GM19324 (cell line): ENCODE data around the gene YBEY.
"Not testable (repeated sequence)": the region's sequence is repeated elsewhere in the genome, so short reads cannot be mapped to it uniquely, and the experiment has no call there.

Experiments
- ATAC-seq: cut with Tn5 transposase; IDR thresholded peaks from one replicate; pipeline ENCODE4 v1.9.1; 2021; ENCODE audit warnings: mild to moderate bottlenecking, moderate library complexity; ENCODE audit not compliant: unreplicated experiment, low FRiP score

YBEY gene, protein sequence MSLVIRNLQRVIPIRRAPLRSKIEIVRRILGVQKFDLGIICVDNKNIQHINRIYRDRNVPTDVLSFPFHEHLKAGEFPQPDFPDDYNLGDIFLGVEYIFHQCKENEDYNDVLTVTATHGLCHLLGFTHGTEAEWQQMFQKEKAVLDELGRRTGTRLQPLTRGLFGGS

DNA sequence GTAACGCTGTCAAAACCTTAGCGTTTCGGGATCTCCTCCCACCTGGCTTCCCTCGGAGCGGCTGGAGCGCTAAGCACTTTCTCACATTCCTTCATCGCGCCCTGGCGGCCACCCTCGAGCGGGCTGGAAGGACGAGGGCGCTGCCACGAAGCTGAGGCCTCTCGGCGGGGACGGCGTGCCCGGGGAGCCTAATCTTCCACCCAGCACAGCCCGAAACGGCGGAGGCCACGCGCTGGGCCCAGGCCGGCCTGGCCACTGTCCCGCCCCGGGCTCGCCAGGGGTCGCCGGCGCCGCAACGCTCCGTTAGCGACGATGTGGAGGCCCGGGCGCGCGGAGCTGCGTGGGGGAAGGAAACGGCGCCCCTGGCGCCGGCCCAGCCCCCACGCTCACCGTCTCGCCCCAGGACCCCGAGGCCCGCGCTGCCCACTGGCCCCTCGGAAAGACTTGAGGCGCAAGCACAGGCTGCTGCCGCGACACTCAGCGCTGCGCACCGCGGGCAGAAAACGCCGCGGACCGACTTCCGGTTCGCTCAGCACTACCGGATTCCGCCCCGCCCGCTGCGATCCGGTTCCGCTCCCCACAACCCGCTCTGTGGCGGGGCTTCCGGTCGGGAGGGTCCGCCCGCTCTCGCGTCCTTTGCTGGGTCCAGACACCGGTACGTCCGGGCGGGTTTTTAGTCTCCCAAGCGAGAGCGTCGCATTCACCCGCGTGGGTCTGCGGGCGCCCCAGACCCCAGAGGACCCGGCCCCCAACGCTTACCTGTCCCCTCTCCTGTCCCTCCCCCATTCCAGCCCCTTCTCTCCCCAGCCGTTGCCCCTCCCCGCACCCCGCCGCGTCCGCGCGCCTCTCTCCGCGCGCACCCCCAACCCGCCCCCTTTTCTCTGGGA lies at the start of gene YBEY:
Gene YBEY (plus strand): TSS at position 582 of the 887 bp plus-strand sequence. CDS start 572 bp downstream, outside the sequence.
- ATAC-seq: peak; percentile 90

DNA sequence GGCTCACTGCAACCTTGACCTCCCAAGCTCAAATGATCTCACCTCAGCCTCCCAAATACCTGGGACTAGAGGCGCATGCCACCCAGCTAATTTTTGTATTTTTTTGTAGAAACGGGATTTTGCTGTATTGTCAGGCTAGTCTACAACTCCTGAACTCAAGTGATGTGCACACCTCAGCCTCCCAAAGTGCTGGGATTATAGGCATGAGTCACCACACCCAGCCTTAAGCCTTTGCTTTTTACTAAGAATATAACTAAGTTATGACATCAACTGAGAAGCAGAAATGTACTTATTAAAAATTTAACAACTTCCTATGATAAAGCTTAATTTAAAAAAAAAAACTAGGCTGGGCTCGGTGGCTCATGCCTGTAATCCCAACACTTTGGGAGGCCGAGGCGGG lies 48.7 kb upstream of the YBEY start:
- ATAC-seq: no peak

DNA sequence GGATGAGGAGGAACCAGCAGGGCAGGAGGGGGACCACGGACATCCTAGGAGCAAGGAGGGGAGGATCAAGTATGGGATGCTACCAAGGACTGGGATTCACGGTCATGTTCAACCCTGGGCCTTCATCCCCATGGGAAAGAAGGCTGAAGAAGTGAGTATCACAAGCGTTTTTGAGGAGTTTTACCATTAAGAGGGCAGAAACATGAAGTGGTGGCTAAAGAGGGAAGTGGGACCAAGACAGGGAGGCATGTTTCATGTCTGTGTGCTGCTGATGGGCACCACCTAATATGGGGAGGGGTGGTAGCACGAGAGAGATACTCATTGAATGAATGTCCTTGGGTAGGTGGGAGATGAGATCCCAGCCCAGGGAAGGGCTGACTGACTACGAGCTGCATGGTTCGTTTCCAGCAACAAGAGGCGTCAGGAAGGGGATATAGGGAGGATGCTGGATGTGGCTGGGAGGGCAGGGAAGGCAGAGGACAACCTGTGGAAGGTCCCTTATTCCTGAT lies 46.3 kb upstream of the YBEY start:
- ATAC-seq: no peak

DNA sequence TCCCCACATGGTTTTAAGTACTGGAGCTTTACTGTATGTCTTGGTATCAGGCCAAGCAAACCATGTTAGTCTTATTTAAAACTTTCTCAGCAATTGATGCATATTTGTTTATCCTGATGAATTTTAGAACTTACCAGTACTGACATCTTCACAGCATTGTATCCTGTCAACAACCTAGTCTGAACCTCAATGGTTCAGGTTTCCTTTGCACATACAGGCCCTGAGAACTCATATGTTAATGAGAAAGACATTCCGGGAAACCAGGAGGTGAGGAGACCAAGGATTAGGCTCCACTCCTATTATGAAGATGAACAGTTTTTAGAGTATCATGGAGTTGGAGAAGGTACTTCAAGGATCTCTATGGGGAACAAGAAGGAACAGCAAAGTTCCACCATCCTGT lies 44.6 kb upstream of the YBEY start:
- not testable (repeated sequence) for ATAC-seq

DNA sequence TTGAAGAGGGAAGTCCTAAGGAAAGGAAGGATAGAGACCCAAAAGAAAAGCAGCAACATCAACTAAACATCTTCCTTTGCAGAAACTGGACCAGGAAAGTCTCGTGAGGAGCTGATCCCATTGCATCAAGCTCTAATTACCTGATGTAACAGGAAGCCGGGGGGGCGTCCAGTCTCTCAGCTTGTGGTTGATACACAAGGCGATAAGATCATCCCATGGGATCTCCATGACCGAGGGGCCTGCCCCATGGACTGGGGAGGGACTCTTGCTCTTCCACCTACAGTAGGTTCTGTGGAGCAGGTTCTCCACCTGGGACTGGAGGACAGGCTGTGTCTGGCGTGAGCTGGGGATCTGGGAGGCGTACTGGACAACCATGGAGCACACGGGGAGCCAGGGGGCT lies 42.8 kb upstream of the YBEY start:
- no peak for ATAC-seq

DNA sequence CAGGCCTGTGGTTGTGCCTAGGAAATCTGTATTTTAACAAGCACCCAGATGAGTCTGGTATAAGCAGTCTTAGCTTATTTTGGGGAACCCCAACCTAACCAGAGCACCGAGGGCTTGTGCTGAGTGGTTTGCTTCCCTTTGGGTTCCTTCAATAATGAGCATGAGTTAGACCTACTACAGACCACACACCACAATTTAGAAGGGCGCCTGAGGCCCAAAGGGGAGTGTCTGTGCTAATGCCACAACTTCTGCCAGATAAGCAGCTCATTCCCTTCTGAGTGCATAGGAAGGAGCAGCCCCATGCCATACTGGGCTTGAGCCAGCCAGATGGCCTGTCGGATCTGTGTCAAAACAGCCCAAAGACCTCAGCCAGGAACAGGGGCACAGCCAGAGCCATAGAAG lies 42.2 kb upstream of the YBEY start:
- no peak for ATAC-seq

DNA sequence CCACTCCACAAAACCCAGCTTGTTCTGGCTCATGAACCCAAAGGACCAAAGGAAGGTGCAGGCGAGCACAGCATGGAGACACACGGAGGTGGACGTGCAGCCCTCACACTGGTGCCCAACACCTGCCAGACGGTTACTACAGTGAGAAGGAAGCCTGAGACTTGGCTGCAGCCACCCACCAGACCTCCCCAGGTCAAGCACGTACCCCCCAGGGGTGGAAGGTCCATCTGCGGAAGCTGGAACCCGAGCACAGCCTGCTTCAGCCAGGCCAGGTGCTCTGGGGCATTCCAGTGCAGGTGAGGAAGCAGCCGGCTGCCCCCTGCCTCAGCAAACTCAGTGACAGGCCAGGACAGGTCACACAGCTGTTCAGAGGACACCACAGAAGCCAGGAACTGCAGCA lies 41.5 kb upstream of the YBEY start:
- no peak for ATAC-seq

DNA sequence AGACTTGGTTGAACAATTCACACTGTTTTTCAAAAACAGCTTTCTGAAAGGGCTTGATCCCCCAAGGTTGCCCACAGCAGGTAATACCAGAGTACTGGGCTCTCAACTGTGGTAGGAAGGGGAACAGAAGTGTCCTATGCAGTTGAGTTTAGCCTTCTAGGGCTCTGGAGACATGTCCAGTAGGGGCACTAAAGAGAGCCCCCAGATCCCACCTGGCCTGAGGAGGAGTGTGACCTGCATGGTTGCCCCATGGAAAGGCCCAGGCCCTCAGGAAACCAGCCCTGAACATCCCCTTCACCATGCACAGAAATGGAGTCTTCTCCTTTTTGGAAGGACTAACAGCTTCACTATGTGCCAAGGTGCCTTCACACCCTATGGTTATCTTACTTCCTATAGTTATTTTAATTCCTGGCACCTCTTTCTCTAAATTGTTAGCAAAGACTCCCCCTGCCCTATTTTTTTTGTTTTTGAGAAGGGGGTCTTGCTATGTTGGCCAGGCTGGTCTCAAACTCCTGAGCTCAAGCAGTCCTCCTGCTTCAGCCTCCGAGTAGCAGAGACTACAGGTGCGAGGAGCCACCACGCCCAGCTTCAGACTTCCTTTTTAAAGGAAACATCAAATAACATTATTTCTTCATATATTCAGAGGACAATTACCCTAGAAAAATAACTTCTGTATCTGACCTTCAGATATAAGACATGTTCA lies 40.8 kb upstream of the YBEY start:
- no peak for ATAC-seq

DNA sequence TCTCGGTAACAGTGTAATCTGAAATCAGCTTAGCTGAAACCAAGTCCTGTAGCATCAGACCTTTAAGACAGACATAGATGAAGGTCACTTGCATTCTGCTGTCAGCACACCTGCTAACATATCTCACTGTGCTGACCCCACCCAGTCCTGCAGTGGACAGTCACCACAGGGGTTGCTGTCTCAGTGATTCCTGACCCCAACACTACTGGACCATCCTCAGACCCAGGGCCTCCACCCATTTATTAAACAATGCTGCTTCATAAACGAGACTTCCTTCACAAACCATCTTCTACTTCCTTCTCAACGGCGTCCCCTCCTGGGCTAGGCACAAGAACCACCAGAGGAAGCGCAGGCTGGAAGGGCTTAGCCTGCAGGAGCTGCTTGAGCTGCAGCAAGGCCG lies 39.8 kb upstream of the YBEY start:
- ATAC-seq: no peak

DNA sequence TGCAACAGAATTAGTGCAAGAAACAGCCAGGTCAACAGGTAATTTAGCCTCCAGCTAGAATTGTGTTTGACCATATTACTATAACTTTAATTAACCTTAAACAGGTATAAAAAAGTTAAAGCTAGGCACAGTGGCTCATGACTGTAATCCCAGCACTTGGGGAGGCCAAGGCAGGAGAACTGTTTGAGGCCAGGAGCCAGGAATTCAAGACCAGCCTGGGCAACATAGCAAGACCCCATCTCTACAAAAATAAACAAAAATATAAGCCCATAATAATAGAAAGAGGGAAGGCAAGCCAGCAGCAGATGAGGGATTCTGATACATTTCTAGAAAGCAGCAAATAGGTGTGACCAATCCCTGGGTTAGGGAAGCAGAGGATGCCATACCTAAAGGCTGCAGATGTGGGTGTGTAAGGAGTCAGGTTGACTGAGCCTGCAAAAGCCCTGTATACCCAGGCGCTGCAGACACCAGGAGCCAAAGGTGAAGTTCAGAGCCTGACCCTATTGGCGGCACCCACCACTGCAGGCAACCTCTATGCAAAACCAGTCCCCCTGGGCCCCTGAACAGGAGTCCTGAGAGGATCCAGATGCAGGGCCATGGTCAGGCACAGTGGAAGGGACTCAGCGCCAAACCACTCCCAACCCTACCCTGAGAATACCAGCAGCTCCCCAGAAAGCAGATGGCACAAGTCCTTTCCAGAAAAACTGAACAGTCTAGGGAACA lies 38.3 kb upstream of the YBEY start:
- no peak for ATAC-seq

DNA sequence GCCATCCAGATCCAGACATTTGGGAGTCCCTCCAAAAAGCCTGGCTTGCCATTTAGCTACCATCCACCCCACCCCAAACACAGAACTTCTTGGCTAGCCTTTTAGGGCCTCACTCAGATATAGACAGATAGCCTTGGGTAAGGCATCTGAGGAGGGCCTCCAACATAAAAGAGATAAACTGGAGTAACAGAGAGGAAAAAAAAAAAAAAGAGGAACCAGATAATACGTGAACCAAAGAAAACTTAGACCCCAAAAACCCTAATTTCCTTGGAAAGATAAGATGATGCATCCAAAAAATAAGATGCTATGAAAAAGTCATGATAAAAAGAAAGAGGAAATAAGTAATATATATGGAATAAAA lies 37.7 kb upstream of the YBEY start:
- ATAC-seq: no peak

DNA sequence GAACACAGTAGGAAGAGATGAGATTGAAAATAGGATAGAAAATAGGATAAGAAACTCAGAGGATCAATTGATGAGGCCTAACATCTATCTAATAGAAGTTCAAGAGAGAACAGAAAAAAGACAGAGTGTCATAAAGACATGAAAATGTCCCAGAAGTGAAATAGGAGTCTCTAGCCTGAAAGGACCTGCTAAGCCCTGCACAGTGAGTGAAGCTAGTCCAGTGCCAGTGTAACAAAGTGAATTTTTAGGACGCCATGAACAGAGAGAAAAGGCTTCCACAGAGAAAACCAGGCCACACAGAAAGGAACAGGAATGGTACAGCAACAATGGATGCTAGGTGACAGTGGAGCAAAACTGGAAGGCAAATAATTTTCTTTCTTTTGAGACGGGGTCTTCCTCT lies 37.3 kb upstream of the YBEY start:
- no peak for ATAC-seq

DNA sequence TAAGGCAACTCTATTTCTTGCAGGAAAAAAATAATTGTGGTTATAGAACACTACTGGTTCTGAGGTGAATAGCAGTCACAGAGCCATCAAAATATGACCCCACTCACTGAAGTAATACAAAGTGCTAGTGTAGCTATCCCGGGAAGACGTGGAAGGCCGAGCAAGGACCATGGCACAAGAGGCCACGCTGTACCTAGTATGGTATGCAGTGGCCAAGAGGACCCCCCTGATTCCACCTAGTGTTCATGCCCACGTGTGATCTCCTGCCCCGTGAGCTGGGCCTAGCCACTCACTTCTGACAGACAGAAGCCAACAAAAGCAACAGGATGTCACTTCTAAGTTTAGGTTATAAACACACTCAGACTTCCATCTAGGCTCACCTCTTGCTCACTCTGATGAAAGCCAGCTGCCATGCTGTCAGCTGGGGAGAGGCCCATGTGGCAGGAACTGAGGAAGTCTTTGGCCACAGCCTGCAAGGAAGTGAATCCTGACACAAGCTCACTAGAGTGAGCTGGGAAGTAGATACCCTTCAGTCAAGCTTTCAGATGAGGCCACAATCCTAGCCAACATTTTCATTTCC lies 35.9 kb upstream of the YBEY start:
- ATAC-seq: no peak

DNA sequence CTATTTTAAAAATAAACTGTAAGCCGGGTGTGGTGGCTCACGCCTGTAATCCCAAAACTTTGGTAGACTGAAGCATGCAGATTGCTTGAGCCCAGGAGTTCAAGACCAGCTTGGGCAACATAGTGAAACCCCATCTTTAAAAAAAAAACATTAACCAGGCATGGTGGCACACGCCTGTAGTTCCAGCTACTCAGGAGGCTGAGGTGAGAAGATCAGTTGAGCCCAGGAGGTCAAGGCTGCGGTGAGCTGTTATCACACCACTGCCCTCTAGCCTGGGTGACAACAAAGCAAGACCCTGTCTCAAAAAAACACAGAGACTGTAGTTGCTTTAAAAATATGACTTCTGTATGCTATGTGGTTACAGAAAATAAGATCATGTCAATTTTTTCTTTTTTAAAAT lies 33.3 kb upstream of the YBEY start:
- no peak for ATAC-seq

DNA sequence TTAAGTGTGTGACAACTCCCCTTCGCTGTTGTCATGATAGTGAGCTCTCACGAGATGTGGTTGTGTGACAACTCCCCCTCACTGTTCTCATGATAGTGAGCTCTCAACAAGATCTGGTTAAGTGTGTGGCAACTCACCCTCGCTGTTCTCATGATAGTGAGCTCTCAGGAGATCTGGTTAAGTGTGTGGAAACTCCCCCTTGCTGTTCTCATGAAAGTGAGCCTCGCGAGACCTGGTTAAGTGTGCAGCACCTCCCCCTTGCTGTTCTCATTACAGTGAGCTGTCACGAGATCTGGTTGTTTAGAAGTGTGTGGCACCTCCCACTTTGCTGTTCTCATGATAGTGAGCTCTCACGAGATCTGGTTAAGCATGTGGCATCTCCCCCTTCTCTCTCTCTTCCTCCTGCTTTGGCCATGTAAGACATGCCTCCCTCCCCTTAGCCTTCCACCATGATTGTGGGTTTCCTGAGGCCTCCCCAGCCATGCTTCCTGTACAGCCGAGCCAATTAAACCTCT lies 32.5 kb upstream of the YBEY start:
- no peak for ATAC-seq

DNA sequence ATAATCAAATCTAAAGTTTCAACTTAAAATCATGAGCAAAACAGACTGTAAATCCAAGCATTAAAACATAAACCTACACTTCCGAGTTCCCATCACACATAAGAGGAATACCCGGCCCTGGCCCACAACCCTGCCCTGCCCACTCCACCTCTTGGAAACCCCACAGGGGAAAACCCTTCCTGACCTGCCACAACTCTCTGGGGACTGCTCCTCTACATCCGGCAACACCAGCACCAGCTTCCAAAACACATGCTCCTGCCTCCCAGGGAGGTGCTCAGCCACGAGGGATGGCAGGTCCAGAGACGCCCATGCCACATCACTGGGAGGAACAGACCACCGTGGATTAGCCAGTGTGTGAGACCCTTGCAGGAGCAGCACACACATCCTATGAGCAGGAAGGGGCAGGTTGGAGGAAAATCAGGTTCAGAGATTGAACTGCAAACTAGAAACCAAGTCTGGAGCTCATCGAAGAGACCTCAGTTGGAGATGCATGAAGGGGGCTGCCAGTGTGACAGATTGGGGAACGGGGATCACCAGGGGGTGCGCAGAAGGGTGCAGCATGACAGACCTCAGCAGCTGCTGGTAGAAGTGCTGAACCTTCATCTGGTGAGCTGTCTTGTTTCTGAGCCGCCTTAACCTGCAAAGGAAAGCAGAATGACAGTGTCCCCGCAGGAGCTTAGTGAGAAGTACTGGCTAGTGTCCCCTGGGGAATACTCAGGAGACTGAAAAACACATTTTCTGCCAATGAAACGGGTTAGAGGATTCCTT lies 31.8 kb upstream of the YBEY start:
- no peak for ATAC-seq

DNA sequence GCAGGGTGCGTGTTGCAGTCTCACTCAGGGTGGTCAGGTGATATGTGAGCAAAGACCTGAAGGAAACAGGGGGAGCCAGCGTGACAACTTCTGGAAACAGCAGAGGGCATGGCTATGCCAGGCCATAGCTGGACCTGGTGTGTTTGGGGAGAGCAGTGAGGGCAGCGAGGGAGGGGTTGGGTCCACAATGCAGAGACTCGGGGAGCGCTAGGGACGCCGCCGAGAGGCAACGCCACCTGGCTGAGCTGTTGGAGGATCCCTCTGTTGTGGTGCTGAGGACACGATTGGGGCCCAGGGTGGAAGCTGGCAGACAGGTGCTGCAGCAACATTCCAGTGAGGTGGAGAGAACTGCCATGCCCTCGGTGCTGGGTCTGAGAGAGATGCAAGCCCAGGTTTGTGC lies 31.0 kb upstream of the YBEY start:
- no peak for ATAC-seq

DNA sequence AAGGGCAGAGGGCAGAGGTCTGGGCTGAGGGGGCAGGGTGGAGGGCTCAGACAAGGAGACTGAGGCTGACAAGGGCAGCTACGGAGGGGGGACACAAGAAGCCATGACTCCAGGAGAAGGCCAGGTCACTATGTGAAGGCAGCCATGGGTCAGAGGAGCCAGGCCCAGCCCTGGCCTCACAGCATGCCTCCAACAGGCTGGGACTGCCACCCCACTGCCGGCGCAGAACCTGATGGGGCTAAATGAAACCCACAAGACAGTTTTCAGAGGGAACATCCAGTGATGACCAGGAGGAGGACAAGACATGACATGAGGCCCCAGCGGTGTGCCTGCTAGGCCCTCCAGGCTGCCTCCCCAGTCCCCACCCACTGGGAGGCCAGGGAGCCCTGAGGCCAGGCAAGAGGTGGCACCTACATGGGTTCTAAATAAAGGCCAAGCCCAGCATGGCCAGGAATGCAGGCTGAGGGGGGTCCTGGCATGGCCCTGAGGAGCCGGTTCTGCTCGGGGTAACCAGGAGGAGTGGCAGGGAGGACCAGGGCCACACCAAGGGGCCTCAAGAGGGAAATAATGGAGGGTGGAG lies 30.3 kb upstream of the YBEY start:
- ATAC-seq: no peak

DNA sequence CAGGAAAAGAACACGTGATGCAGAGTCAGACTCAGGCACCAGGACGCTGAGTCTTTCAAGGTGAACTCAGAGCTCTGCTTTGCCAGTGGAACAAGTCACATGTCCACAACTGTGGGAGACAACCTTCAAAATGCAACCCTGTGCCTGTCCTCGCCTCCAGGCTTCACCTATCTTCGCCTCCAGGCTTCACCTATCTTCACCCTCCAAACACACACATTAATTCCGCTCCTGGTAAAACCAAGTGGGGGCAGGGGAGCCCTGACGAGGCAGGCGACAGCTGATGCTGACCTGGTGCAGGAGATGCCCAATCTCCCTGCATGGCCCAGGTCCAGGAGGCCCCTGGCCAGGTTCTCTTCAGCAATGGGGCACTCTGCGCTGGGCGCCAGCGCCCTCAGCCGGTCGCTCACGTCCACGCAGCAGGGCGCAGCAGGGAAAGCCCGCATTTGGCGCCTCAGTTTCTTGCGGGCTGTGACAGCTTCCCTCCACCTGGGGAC lies 29.6 kb upstream of the YBEY start:
- ATAC-seq: no peak
